Stimulated activated CD8-positive, alpha-beta memory T cell treated with anti-CD3 and anti-CD28 coated beads, Interleukin-15, amount 100 ng/mL, for 4 hours (primary cell): ENCODE results near the gene ITGA1.
"Not testable (repeated sequence)": the region's sequence is repeated elsewhere in the genome, so short reads cannot be mapped to it uniquely, and the experiment has no call there.

Source experiments
- DNase-seq, 2 donors: peaks; one replicate each; pipeline ENCODE4 v3.0.0-alpha.2; 2020; ENCODE audit warnings: low read depth in 2 of 2

The ITGA1 gene

DNA sequence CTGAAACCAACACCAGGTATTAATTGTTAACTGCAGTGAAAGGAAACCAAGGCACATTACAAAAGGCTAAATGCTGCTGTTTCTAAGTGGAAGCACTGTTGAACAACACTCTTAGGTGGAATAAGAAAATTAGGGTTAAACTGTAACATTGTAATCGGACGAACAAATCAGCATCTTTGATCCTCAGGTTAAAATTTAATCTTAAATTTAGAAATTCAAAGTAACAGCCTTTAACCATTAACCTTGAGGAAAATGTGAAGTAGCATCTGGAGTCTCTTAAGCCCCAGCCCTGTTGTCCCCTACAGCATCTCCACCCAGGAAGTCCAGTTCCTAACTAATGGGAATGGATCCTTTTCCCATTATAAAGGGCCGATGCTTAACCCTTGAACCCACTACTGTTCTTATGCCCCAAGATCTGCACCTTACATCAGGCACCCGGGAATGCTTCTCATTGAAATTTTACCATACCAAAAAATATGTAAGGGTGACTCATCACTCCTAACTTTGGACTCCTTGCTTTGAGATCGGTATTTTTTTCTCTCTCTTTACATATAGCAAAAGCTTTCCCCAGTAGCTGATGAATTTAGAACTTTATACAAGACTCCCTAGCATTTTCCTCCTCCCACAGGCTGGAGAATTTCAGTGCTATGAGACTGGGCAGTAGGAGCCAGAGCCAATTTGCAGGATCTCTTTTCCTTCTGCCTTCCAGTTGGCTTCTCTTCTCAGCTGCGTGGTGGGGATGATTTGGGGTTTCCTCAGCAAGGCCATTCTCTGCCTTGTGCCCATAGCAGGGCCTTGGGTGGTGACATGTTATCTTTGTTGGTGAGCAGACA, 169.4 kb downstream of the ITGA1 start:
- DNase-seq, result no peak

DNA sequence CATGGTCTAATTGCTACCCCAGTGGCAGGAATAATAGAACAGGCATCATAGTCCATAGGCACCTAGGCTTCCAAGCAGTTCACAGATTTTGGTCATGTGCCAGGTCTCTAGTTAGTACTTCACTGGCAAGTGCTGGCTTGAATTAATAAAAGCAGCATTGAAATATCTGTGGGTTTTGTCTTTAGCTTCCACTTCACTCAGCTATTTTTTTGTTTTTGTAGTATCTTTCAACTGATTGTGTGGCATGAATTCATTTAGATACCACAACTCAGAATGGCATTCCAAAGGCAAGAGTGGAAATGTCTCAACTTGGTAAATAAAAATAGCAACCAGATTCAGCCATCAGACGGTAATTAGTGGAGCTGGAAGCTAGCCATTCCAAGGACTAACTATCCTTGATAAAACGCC, 173.6 kb downstream of the ITGA1 start:
- no peak for DNase-seq

DNA sequence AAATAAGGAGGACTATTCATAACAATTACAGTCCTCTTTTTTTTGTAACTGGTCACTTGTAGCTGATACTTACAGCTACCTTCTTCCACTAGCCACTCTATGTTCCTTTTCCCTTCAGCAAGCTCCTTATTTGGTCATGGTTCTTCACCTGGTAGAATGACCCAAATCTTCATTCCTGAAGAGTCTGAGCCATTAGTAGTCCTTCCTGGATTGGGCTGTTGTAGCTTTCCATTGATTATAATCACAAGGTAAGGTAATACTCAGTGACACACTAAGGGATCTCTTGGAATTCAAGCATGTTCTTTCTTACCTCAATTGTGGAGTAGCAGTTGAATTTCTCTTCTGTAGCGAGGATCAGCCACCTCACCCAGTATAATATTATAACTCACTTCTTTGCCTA, 175.9 kb downstream of the ITGA1 start:
- no peak for DNase-seq

DNA sequence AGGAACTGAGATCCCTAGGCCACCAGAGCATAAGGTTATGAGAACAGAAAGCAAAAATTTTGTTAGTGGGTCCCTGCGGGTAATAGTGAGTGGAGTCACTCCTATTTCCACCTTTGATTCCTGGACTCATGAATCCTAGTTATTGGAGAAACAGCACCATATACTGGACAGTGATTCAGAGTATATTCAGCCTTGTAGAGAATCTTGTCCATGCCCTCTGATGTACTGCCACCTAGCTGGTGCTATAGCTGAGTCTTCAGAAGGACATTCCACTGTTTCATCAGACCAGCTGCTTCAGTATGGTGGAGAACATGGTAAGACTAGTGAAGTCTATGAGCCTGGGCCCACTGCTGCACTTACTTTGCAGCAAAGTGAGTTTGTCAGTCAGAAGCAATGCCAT, 176.4 kb downstream of the ITGA1 start:
- no peak for DNase-seq

DNA sequence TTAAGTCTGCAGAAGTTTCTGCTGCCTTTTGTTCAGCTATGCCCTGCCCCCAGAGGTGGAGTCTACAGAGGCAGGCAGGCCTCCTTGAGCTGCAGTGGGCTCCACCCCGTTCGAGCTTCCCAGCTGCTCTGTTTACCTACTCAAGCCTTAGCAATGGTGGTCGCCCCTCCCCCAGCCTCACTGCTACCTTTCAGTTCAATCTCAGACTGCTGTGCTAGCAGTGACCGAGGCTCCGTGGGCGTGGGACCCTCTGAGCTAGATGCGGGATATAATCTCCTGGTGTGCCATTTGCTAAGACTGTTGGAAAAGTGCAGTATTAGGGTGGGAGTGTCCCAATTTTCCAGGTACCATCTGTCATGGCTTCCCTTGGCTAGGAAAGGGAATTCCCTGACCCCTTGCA, 188.4 kb downstream of the ITGA1 start:
- DNase-seq, result not testable (repeated sequence)

DNA sequence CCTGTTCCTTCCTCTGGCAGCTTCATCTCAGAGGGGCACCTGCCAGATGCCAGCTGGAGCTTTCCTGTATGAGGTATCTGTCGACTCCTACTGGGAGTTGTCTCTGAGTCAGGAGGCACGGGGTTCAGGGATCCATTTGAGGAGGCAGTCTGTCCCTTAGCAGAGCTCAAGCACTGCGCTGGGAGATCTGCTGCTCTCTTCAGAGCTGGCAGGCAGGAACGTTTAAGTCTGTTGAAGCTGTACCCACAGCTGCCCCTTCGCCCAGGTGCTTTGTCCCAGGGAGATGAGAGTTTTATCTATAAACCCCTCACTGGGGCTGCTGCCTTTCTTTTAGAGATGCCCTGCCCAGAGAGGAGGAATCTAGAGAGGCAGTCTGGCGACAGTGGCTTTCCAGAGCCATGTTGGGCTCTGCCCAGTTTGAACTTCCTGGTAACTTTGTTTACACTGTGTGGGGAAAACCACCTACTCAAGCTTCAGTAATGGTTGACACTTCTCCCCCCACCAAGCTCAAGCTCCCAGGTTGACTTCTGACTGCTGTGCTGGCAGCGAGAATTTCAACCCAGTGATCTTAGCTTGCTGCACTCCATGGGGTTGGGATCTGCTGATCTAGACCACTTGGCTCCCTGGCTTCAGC, 189.7 kb downstream of the ITGA1 start:
- DNase-seq, result no peak

DNA sequence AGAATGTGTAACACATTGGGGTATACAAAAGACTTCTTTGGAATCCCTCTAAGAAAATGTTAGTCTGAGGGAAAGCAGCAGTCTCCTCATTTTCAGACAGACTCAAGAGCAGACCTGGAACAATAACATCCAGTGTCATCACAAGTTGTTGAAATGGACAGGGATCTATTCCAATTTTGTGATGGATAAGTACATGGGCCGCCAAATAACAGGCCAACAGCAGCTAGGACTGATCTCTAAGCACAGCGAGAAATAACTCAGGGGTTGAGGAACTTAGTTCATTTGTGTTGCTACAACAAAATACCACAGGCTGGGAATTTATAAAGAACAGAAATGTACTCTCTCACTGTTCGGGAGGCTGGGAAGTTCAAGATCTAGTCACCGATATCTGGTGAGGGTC, 193.8 kb downstream of the ITGA1 start:
- DNase-seq, result no peak

DNA sequence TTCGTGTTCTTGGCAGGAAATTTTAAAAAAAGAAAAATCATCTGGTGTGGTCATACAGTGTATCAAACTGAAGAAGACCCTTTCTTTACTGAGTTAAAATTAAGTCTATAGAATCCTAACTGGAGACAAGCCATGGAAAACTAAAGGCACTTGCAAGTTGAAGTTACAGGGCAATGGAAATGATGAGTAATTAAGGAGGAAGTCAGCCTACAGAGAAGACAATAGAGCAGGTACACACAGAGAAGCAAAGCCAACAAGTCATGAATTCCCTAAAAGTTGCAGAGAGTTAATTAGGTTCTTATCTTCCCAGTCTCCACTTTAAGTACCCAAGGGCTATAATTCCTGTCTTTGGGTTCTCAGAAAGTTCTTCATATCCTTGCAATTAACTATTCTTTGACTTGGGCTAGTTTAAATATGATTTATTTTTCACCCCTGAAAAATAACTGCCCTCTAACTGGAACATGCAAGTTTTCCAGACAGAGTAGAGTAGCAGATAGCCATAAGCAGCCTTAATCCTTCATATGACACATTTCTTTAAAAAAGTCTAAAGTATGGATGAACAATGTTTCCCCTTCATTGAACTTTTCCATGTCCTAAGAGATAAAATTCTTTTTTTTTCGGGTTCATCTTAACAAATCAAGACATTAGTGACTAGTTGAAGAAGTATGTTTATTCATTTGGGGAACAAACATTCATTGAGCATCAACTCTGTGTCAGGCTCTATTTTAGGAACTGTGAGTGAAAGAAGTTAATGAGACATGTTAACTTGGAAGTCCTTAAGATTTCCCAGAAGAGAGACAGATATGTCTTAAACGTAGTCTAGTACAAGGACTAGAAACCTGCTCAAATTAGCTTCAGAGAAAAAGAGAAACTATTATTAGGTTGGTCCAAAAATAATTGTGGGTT, 196.3 kb downstream of the ITGA1 start:
- no peak for DNase-seq

DNA sequence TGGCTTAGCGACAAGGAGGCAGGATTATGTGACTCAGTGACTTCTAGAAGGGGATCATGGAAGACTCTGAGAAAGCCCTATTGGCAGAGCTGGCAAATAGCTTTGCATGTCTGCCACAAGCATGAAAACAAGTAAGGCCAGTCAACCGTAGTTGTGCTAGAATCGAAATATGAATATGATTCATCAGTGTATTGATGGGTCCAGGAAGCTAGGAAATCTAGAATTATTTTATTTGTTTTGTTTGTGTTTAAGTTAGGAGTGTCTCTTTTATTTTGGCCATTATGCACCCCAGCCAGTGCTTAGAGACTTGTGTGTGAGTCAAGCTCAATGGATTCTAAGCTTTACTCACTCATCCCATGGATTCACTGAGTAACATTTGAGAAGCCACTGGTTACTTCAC, 197.6 kb downstream of the ITGA1 start:
- DNase-seq, result no peak

DNA sequence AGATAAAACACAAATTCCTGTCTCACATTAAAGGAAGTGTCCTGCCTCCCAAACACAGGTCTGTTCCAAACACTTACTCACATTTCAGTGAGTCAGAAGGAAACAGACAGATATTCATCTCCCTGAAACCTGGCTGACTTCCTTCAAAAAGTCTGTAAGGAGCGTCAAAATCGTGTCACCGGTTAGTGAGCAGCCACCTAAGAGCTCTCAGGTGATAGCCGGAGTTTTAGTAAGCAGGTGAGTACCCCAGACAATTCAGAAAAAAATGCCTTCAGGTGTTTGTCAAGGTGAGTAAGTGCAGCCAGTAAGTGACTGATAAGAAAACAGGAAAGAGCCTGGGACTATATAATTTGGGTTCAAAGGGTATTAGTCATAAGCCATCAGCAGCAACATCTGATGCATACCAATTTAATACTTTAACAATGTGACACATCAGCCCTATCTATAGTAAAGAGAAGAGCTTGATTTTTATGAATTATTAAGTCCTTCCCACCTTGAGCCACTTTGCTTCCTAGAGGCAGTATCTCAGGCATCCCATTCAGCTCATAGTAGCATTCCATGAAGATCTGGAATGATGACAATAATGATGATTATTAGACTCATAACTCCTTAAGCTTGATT, 200.1 kb downstream of the ITGA1 start:
- DNase-seq, result no peak

DNA sequence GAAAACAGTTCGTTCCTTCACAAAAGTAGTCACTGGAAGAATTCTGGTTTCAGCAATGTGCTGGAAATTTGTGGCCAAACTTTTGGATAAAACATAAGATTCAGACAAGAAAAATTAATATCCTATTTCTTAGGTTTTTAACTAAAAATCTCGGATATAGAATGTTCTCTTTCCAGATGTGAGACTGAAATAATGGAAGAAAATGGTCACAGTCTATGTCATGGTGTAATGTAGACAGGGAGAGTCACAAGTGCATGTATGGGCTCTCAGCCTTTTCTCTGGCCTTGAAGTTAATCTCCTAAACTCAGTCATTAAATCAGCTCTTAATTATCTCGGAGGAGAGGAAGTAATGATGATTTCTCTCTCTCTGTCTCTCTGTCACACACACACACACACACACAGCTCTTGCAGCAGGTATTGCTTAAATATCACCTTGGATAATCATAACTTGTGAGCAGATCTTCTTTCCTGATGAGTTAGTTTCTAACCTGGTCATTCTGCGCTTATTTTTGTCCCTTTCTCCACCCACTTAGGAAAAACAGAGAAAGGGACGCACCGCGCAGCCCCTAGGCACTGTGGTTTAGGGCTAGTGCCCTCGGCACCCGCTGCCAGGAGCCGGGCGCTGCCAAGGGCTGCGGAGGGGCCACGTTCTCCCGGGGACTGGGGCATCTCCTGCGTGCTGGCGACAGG, 200.8 kb downstream of the ITGA1 start:
- DNase-seq, result no peak

DNA sequence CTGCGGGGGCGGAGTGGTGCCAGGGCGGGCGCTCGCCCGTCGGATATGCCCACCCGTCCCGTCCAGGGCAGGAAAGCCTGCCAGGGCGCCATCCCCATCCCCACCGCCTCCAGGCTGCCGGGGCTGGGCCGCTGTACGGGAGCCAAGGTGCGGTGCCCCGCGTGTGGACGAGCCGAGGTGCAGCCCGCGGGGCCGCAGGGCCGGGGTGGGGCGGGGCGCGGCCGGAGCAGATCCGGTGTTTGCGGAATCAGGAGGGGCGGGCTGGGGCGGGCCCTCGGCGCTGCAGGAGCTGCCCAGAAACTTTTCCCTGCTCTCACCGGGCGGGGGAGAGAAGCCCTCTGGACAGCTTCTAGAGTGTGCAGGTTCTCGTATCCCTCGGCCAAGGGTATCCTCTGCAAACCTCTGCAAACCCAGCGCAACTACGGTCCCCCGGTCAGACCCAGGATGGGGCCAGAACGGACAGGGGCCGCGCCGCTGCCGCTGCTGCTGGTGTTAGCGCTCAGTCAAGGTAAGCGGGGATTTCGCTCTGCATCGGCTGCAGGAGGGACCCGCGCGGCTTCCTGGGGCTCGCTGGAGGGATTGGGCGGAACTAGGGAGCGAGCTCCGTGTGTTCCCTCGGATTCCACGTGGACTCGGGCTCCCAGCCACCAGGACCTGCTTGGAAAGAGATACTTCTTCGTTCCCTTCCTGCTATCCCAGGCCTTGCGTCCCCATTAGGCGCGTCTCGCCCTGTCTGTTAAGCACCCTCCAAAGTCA, 201.5 kb downstream of the ITGA1 start, which contains the start of gene ITGA2:
Gene ITGA2, plus strand, starts transcription at position 328 of the 756 bp plus-strand sequence. Its CDS starts 117 bp downstream, at position 445.
- no peak for DNase-seq

DNA sequence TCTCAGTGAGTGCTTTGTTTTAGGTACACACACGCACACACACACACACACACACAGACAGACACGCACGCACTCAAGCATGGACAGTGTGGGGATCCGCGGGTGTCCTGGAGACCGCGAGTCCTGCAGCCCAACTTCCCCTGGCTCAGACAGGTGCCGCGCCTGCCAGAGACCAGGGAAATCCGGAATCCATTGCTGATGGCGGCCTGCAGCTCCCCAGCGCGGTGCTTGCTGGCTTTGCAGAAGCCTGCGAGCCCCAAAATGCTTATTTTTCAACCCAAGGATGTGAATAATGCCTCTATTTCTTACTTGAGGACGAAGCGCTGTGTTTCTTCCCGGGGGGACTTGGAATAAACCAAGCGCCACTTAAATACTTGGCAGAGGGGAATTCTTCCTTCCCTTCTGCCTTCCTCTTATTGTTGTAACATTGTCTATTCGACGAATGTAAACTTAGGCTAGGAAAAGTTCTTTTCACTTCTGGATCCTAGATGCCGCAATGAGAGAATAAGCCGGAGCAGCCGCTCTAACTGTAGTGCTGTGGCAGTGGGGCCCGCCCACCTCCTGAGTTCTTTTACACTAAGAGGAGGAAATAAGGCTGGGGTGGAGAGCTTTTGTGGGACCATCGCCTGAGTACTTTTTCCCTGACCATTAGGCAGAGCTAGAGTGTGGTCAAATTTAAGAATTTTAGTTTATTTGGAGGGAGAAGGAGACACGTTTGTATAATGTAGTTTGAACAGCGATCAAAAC, 202.2 kb downstream of the ITGA1 start:
- no peak for DNase-seq

DNA sequence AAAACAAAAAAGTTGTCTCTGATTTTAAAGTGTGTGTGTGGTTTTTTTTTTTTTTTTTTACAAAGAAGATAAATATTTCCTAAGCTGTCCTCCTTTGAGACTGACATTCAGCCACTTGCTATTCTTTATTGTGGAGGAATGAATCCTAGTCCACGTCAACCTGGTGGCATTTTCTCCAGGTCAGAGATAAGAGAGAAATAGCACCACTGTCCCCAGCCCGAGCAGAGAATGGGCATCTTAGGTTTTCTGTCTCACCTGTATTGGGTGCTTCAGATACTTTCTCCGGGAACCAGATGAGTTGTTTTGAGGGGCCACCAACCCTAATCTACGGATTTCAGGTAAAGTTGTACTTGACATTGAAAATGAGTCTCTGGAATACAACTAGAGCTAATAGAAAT, 202.8 kb downstream of the ITGA1 start:
- no peak for DNase-seq

DNA sequence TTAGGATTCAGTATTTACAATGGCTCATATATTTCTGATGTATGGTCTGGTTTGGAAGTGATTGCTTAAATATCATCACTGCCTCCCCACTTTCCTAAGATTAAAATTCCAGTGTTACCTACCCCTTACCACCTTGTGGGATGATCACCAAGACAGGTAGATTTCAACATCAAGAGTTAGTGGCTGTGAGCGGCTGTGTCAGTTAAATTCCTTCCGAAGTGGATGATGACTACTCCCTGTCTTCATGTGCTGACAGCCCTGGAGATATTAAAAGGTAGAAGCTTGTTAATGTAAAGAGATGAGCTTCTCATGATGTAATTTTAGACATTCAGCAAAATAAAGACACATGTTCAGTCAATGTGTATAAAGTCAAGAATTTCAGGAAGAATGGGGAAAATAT, 205.7 kb downstream of the ITGA1 start:
- no peak for DNase-seq

DNA sequence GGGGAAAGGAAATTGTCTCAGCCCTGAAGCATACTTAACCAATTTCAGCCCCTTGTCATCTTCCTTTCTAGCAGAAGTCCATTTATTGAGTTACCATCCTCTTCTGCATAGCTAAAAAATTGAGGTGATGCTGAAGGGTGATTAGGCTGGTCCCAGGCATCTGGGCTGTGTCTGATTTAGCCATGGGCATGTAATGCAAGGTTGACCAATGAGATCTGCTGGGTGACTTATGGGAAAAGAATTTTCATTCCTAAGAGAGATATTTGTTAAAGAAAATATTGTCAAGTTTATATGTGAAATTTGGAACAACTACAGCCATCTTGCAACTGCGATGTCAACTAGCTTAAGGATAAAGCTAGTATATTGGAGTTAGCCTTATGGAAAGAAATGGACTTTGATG, 206.6 kb downstream of the ITGA1 start:
- no peak for DNase-seq

DNA sequence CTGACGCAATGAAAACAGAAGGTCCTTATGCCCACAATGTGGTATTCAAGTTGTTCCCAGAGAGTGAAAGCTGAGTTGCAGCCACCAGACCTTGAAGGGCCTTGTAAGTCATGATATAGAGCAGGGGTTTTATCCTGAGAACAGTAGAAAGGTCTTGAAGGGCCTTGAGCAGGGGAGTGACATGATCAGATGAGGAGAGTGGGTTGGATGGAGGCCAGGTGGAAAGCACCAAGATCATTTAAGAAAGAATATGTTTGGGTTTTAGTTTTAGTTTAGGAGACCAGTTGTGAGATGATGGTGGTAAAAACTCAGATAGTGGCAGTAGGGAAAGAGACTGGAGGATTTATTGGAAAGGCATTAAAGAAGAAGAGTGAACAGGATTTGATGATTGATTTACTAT, 207.4 kb downstream of the ITGA1 start:
- no peak for DNase-seq

DNA sequence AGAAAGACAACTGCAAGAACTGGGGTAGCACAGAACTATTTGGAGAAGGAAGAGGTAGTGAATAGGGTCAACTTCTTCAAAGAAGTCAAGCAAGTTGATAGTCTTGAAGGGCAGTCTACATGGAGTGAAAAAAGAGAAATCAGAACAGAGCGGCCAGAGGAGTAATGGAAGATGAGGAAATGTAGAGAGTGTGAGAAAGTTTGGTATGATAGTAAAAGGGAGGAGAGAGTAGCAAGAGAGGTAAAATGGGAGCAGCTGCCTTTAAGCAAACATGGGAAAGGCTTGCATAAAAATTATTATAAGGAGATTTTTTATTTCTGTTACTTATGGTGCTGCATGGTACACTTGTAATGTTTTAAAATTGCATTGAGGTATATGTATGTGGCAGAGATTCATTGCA, 208.2 kb downstream of the ITGA1 start:
- no peak for DNase-seq

DNA sequence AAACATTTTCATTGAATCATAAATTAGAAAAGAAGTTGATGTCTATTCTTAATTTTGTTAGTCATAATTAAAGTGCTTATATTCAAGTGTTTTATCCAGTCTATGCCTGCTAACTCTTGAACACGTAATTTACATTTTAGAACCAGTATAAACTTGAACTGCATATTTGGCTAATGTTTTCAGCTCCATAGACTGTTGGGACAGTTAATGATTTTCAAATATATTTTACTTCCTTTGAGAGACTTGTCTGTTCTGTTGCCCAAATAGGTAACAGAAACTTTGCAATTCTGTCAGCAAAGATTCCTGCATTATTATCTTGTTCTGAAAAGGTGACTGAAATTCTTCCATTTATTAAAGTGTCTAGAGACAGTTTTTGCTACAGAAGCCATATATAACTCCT, 209.3 kb downstream of the ITGA1 start:
- no peak for DNase-seq

DNA sequence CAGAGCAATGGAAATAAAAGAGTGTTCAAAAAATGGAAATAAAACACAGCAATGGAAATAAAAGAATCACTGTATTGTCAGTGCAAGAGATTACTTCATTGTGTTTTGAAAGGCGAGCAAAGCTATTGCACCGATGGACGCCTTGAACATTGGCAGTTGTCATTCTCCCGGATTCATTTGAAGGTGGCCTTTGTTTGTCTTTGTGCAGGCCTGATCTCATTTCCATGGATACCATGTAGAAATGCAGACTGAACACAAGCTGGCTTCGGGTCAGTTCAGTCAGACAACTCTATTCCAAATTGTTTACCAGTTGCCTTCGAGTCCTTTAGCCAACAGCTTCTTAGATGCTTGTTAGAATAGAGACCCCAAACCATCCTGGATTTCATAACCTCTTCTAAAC, 209.7 kb downstream of the ITGA1 start:
- no peak for DNase-seq
